LNCAP (cell line): ENCODE measurements around the gene ZNF274.

ENCODE experiments used
- TF ChIP-seq, protein P1 (sequence below): fragments of 450-650 bp; IDR thresholded peaks from 2 replicates; pipeline ENCODE4 v1.5.1; 2017; ENCODE audit warnings: mild to moderate bottlenecking

ZNF274 gene

GRCh38 chr19:58248886-58249285 is 66.0 kb downstream of the ZNF274 start:
- TF ChIP-seq, protein P1, sequence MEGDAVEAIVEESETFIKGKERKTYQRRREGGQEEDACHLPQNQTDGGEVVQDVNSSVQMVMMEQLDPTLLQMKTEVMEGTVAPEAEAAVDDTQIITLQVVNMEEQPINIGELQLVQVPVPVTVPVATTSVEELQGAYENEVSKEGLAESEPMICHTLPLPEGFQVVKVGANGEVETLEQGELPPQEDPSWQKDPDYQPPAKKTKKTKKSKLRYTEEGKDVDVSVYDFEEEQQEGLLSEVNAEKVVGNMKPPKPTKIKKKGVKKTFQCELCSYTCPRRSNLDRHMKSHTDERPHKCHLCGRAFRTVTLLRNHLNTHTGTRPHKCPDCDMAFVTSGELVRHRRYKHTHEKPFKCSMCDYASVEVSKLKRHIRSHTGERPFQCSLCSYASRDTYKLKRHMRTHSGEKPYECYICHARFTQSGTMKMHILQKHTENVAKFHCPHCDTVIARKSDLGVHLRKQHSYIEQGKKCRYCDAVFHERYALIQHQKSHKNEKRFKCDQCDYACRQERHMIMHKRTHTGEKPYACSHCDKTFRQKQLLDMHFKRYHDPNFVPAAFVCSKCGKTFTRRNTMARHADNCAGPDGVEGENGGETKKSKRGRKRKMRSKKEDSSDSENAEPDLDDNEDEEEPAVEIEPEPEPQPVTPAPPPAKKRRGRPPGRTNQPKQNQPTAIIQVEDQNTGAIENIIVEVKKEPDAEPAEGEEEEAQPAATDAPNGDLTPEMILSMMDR, result no peak

DNA sequence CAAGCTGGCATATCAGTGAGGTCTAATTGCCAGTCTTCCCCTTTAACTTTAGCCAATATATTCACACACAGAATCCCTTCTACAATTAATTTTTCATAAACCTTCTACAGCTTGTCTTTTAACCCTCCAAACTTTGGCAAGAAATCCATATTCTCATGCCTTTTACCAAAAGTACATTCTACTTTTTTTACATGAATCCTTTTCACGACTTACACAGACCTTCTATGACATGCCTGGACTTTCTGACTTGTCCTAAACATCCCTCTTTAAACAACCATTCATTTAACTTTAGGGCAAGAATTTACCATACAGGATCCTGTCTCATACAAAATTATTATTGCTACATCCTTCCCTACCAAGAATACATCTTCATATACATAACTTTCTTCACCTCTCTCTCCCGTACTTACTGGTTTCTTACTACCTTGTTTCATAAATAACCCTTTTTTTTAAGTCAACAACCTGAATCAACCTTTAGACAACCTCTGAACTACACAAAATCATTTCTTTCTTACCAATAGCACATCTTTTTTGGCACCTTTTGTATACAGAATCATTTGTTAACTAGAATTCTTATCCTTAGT is 69.3 kb downstream of the ZNF274 start:
- TF ChIP-seq, protein P1, result no peak

DNA sequence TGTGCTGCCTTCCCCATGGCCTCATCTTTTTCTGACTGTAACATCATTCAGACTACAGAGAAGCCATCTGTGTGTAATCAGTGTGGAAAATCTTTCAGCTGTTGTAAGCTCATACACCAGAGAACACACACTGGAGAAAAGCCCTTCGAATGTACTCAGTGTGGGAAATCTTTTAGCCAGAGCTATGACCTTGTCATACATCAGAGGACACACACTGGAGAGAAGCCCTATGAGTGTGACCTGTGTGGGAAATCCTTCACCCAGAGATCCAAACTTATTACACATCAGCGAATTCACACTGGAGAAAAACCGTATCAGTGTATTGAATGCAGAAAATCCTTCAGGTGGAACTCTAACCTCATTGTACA is 78.7 kb downstream of the ZNF274 start:
- TF ChIP-seq, protein P1, result no peak

GRCh38 chr19:58261968-58262921 is 79.4 kb downstream of the ZNF274 start:
- TF ChIP-seq, protein P1, result no peak

GRCh38 chr19:58262922-58263296 is 80.0 kb downstream of the ZNF274 start:
- TF ChIP-seq, protein P1, result no peak
